Hippocampal formation (tissue), 2 donors: ENCODE results near the gene CGNL1.

ENCODE experiments used
- DNase-seq, 2 donors: peaks; one replicate each; lab custom pipeline; 2025; lab: John Stamatoyannopoulos, UW

The CGNL1 gene

GRCh38 chr15:57422113-57422754, 45.9 kb downstream of the CGNL1 start:
- DNase-seq, result no peak

GRCh38 chr15:57423599-57424140, 47.4 kb downstream of the CGNL1 start:
- DNase-seq, result no peak

- no peak for DNase-seq
These were observed 48.5 kb downstream of the CGNL1 start for GRCh38 chr15:57424628-57425405.

GRCh38 chr15:57425842-57426241, 49.5 kb downstream of the CGNL1 start:
- DNase-seq, result no peak

GRCh38 chr15:57427367-57427821, 51.1 kb downstream of the CGNL1 start:
- DNase-seq, result no peak

GRCh38 chr15:57432141-57432741, 55.9 kb downstream of the CGNL1 start:
- DNase-seq, result peak in 1 of 2 donors; percentile 65

GRCh38 chr15:57436166-57436565, 59.9 kb downstream of the CGNL1 start:
- no peak for DNase-seq

GRCh38 chr15:57436961-57437360, 60.7 kb downstream of the CGNL1 start:
- peak in 1 of 2 donors; percentile 15 for DNase-seq

- no peak for DNase-seq
These were observed 61.3 kb downstream of the CGNL1 start for GRCh38 chr15:57437564-57437963.

GRCh38 chr15:57438166-57438565, 61.9 kb downstream of the CGNL1 start:
- no peak for DNase-seq

GRCh38 chr15:57439128-57440027, 63.1 kb downstream of the CGNL1 start:
- no peak for DNase-seq

GRCh38 chr15:57440167-57440566, 63.9 kb downstream of the CGNL1 start:
- no peak for DNase-seq

- DNase-seq, result no peak
These were observed 64.5 kb downstream of the CGNL1 start for GRCh38 chr15:57440799-57441198.

GRCh38 chr15:57442335-57442734, 66.0 kb downstream of the CGNL1 start:
- DNase-seq, result no peak

GRCh38 chr15:57443486-57443885, 67.2 kb downstream of the CGNL1 start:
- DNase-seq, result no peak

GRCh38 chr15:57444877-57445513, 68.7 kb downstream of the CGNL1 start:
- DNase-seq, result no peak

- DNase-seq, result no peak
These were observed 69.6 kb downstream of the CGNL1 start for GRCh38 chr15:57445872-57446271.

GRCh38 chr15:57446393-57446792, 70.1 kb downstream of the CGNL1 start:
- DNase-seq, result no peak

GRCh38 chr15:57451555-57451954, 75.2 kb downstream of the CGNL1 start:
- no peak for DNase-seq

GRCh38 chr15:57452090-57452754, 75.9 kb downstream of the CGNL1 start:
- no peak for DNase-seq

GRCh38 chr15:57455929-57456328, 79.6 kb downstream of the CGNL1 start:
- no peak for DNase-seq
